ENCODE data around the gene ARSB.
"Not testable (repeated sequence)": the region's sequence is repeated elsewhere in the genome, so short reads cannot be mapped to it uniquely, and the experiment has no call there.

Gene ARSB

GRCh38 chr5:78766412-78766762 is 218.7 kb downstream of the ARSB start:
- H3K4me1 ChIP-seq = peaks cover 0 to 31% (median under 1%) of the 10 kb centered on the region in 10 experiments; a peak in 10 of 20 replicates

GRCh38 chr5:78765756-78766411 is 219.2 kb downstream of the ARSB start:
- no peaks in the 10 kb centered on the region for H4K20me1 ChIP-seq
- H3K4me3 ChIP-seq = no peak overlapping the region
- no peaks in the 10 kb centered on the region for H3K27me3 ChIP-seq
- H3K27ac ChIP-seq = no peak overlapping the region
- H3K36me3 ChIP-seq = no peaks in the 10 kb centered on the region
- peaks cover 0 to 3% (median 0%) of the 10 kb centered on the region in 11 experiments; a peak in 2 of 22 replicates for H3K9me3 ChIP-seq (replicated peaks in 1 of 11)
- no peak for TF ChIP-seq Cebpa-rat (IDR thresholded peaks at IDR 0.05)
- H3K4me2 ChIP-seq = no peak overlapping the region
- H3K9ac ChIP-seq = no peak overlapping the region
- peaks cover 0 to 31% (median 1%) of the 10 kb centered on the region in 10 experiments; a peak in 9 of 20 replicates for H3K4me1 ChIP-seq

More at GRCh38 chr5:78766412-78766762, 218.7 kb downstream of the ARSB start:
- Histone ChIP-seq H3K27ac (no peak overlapping the region), H3K27me3 (no peaks in the 10 kb centered on the region), H3K9me3 (replicated peaks in 1 of 11) (no peaks in the 10 kb centered on the region), H3K36me3 (no peaks in the 10 kb centered on the region), H3K4me3 (no peak overlapping the region), H4K20me1 (no peaks in the 10 kb centered on the region), H3K9ac (no peak overlapping the region), H3K4me2 (no peak overlapping the region)
- no peak for TF ChIP-seq Cebpa-rat (IDR thresholded peaks at IDR 0.05)

- Histone ChIP-seq H3K27ac (no peak overlapping the region), H3K9me3 (replicated peaks in 1 of 11) (peaks cover 0 to 5% (median 0%) of the 10 kb centered on the region in 11 experiments; a peak in 3 of 22 replicates), H3K36me3 (no peaks in the 10 kb centered on the region), H4K20me1 (no peaks in the 10 kb centered on the region), H3K27me3 (no peaks in the 10 kb centered on the region), H3K4me3 (no peak overlapping the region), H3K9ac (no peak overlapping the region), H3K4me2 (no peak overlapping the region), H3K4me1 (peaks cover 0 to 36% (median 9%) of the 10 kb centered on the region in 10 experiments; a peak in 14 of 20 replicates)
- TF ChIP-seq Cebpa-rat (IDR thresholded peaks at IDR 0.05) = no peak
Observed at GRCh38 chr5:78765116-78765515, 220.0 kb downstream of the ARSB start.

GRCh38 chr5:78763659-78764189 is 221.4 kb downstream of the ARSB start:
- no peak for TF ChIP-seq Cebpa-rat (IDR thresholded peaks at IDR 0.05)
- Histone ChIP-seq H3K4me1 (peaks cover 0 to 49% (median 11%) of the 10 kb centered on the region in 10 experiments; a peak in 14 of 20 replicates), H4K20me1 (no peaks in the 10 kb centered on the region), H3K27me3 (no peaks in the 10 kb centered on the region), H3K36me3 (no peaks in the 10 kb centered on the region), H3K9me3 (replicated peaks in 1 of 11) (peaks cover 0 to 10% (median 0%) of the 10 kb centered on the region in 11 experiments; a peak in 6 of 22 replicates), H3K27ac (no peak overlapping the region), H3K9ac (no peak overlapping the region), H3K4me3 (no peak overlapping the region), H3K4me2 (peak overlapping the region in 2 of 11 experiments; percentile 19 to 30; a peak in 3 of 22 replicates)

GRCh38 chr5:78762743-78763142 is 222.4 kb downstream of the ARSB start:
- Histone ChIP-seq H3K9me3 (replicated peaks in 1 of 11) (peaks cover 0 to 10% (median 0%) of the 10 kb centered on the region in 11 experiments; a peak in 6 of 22 replicates), H3K4me1 (peaks cover 1 to 59% (median 11%) of the 10 kb centered on the region in 10 experiments; a peak in 16 of 20 replicates)
- H3K36me3 ChIP-seq, H3K27me3 ChIP-seq, H3K4me2 ChIP-seq, H3K4me3 ChIP-seq, H3K9ac ChIP-seq, H3K27ac ChIP-seq, H4K20me1 ChIP-seq: not testable (repeated sequence)

- TF ChIP-seq Cebpa-rat (IDR thresholded peaks at IDR 0.05) = no peak
- Histone ChIP-seq H4K20me1 (no peaks in the 10 kb centered on the region), H3K27ac (no peak overlapping the region), H3K27me3 (no peaks in the 10 kb centered on the region), H3K9me3 (replicated peaks in 1 of 11) (peaks cover 0 to 10% (median 0%) of the 10 kb centered on the region in 11 experiments; a peak in 6 of 22 replicates), H3K9ac (no peak overlapping the region), H3K4me1 (peaks cover 10 to 68% (median 19%) of the 10 kb centered on the region in 10 experiments; a peak in 19 of 20 replicates), H3K4me3 (no peak overlapping the region), H3K36me3 (no peaks in the 10 kb centered on the region), H3K4me2 (peak overlapping the region in 3 of 11 experiments; percentile 24 to 46 (median 35); a peak in 5 of 22 replicates)
Observed at GRCh38 chr5:78761840-78762239, 223.3 kb downstream of the ARSB start.

- no peak for TF ChIP-seq Cebpa-rat (IDR thresholded peaks at IDR 0.05)
- H3K4me2 ChIP-seq = peak overlapping the region in 10 of 11 experiments; percentile 11 to 51 (median 28); a peak in 12 of 22 replicates
Observed at GRCh38 chr5:78760770-78761169, 224.3 kb downstream of the ARSB start.

GRCh38 chr5:78760366-78760765 is 224.7 kb downstream of the ARSB start:
- no peak overlapping the region; a peak in 1 of 22 replicates for H3K27ac ChIP-seq
- no peaks in the 10 kb centered on the region for H3K27me3 ChIP-seq
- H3K4me3 ChIP-seq = no peak overlapping the region
- H3K4me2 ChIP-seq = peak overlapping the region; percentile 11 to 51 (median 30); a peak in 14 of 22 replicates
- TF ChIP-seq Cebpa-rat (IDR thresholded peaks at IDR 0.05) = no peak
- no peaks in the 10 kb centered on the region for H4K20me1 ChIP-seq
- H3K36me3 ChIP-seq = no peaks in the 10 kb centered on the region
- H3K9me3 ChIP-seq (replicated peaks in 1 of 11) = peaks cover 0 to 10% (median 0%) of the 10 kb centered on the region in 11 experiments; a peak in 6 of 22 replicates
- no peak overlapping the region for H3K9ac ChIP-seq
- H3K4me1 ChIP-seq = peaks cover 12 to 83% (median 22%) of the 10 kb centered on the region in 10 experiments; a peak in 19 of 20 replicates

More at GRCh38 chr5:78760770-78761169, 224.3 kb downstream of the ARSB start:
- peaks cover 12 to 78% (median 22%) of the 10 kb centered on the region in 10 experiments; a peak in 19 of 20 replicates for H3K4me1 ChIP-seq
- H3K9me3 ChIP-seq (replicated peaks in 1 of 11) = peaks cover 0 to 10% (median 0%) of the 10 kb centered on the region in 11 experiments; a peak in 6 of 22 replicates
- H3K27ac ChIP-seq = no peak overlapping the region
- no peak overlapping the region for H3K9ac ChIP-seq
- no peaks in the 10 kb centered on the region for H3K36me3 ChIP-seq
- H3K27me3 ChIP-seq = no peaks in the 10 kb centered on the region
- no peaks in the 10 kb centered on the region for H4K20me1 ChIP-seq
- no peak overlapping the region for H3K4me3 ChIP-seq

- Histone ChIP-seq H3K4me3 (no peak overlapping the region), H3K4me1 (peaks cover 12 to 92% (median 26%) of the 10 kb centered on the region in 10 experiments; a peak in 19 of 20 replicates), H3K36me3 (no peaks in the 10 kb centered on the region), H4K20me1 (no peaks in the 10 kb centered on the region), H3K27ac (peak overlapping the region in 2 of 11 experiments; percentile 22 to 50; a peak in 4 of 22 replicates), H3K4me2 (peak overlapping the region in 3 of 11 experiments; percentile 17 to 76 (median 61); a peak in 5 of 22 replicates), H3K9ac (no peak overlapping the region), H3K9me3 (replicated peaks in 1 of 11) (peaks cover 0 to 10% (median 0%) of the 10 kb centered on the region in 11 experiments; a peak in 6 of 22 replicates), H3K27me3 (no peaks in the 10 kb centered on the region)
- no peak for TF ChIP-seq Cebpa-rat (IDR thresholded peaks at IDR 0.05)
Observed at GRCh38 chr5:78758169-78758839, 226.8 kb downstream of the ARSB start.
